K562 (cell line): ENCODE results near the gene ZNF202. TPM values are rescaled to one million over a fixed set of nuclear protein-coding genes. Genes with fewer than 3 reads are reported as not detected.
A peak's percentile ranks its signal among the peaks of the same experiment; 100 is the strongest.

Experiments used
- ATAC-seq: fragments of 200-7000 bp; cut with Tn5 transposase; 3 replicates; pipeline ENCODE4 v1.9.1; 2020; ENCODE audit warnings: moderate library complexity
- BruUV-seq: library from RNA; stranded (reverse); fragments of 400-500 nt; replicated peaks from 2 replicates; lab custom pipeline; 2021; lab: Mats Ljungman, UMichigan
- CTCF ChIA-PET: fragments of 300-600 bp; formaldehyde crosslinking; extraction: SDS; loops from one replicate; lab custom pipeline; 2021; ENCODE audit warnings: low intra/inter-chr PET ratio; lab: Yijun Ruan, JAX
- POLR2A ChIA-PET: fragments of 300-600, 350-650 bp; sonication (Branson Sonifier 250); formaldehyde crosslinking; extraction: SDS; loops from one replicate; lab custom pipeline; 2021; ENCODE audit warnings: antibody characterized with exemption, inconsistent platforms; lab: Yijun Ruan, JAX
- DNase-seq, 4 experiments: peaks; one replicate each; pipeline versions ENCODE4 v3.0.0 to v3.0.0-alpha.2; 2011 to 2018; ENCODE audit warnings: low spot score in 3 of 4, mixed read lengths in 3 of 4; ENCODE audit errors: extremely low read depth in 1 of 4
- FAIRE-seq: peaks from 2 replicates; lab custom pipeline; 2011; peaks lifted over from hg19 to GRCh38; lab: Jason Lieb, UNC
- H2AFZ ChIP-seq: 2 replicates; pipeline ENCODE4 v1.6.0; 2011; ENCODE audit warnings: low read depth, low read length, control low read depth, inconsistent platforms
- H3K27ac ChIP-seq: fragments of 200-600 bp; 3 replicates; pipeline ENCODE4 v1.8.0; 2011; ENCODE audit warnings: low read depth, mild to moderate bottlenecking, control low read depth, inconsistent platforms, low read length, moderate library complexity, mixed read lengths; ENCODE audit errors: extremely low read depth
- H3K27me3 ChIP-seq, 2 experiments: fragments of 300-600 bp in 1 of 2; 2 replicates in 1 of 2; 3 replicates in 1 of 2; pipeline versions ENCODE4 v1.6.0 to v1.8.0; 2011; ENCODE audit warnings: inconsistent platforms in 2 of 2, low read length in 2 of 2, mild to moderate bottlenecking in 1 of 2, mixed read lengths in 1 of 2, moderate library complexity in 1 of 2; ENCODE audit not compliant: control insufficient read depth in 2 of 2, insufficient read depth in 2 of 2
- H3K36me3 ChIP-seq: fragments of 300-600 bp; 3 replicates; pipeline ENCODE4 v1.8.0; 2011; ENCODE audit warnings: mild to moderate bottlenecking, low read length, inconsistent platforms; ENCODE audit not compliant: control insufficient read depth, insufficient read depth
- H3K4me1 ChIP-seq, 2 experiments: fragments of 200-600 bp in 1 of 2; replicated peaks in 1 of 2; 2 replicates in 1 of 2; 3 replicates in 1 of 2; pipeline versions ENCODE4 v1.5.1 to v1.8.0; 2011; ENCODE audit warnings: inconsistent platforms in 2 of 2, low read length in 2 of 2, mild to moderate bottlenecking in 1 of 2, mixed read lengths in 1 of 2, moderate library complexity in 1 of 2; ENCODE audit not compliant: control insufficient read depth in 2 of 2, insufficient read depth in 2 of 2
- H3K4me2 ChIP-seq: 2 replicates; pipeline ENCODE4 v1.6.1; 2011; ENCODE audit warnings: low read length, control low read depth, inconsistent platforms, mixed read lengths; ENCODE audit not compliant: insufficient read depth
- H3K4me3 ChIP-seq: fragments of 200-600 bp; sonication (generic), shearing (Covaris generic); 2 replicates; pipeline ENCODE4 v1.5.1; 2016; ENCODE audit warnings: control low read depth, inconsistent platforms
- H3K79me2 ChIP-seq: fragments of 200-600 bp; 3 replicates; pipeline ENCODE4 v1.8.0; 2011; ENCODE audit warnings: low read length, inconsistent platforms; ENCODE audit not compliant: control insufficient read depth, insufficient read depth
- H3K9ac ChIP-seq, 2 experiments: 2 replicates each; pipeline versions ENCODE4 v1.6.0 to v1.6.1; 2011; ENCODE audit warnings: low read depth in 2 of 2, low read length in 2 of 2, control low read depth in 1 of 2, inconsistent platforms in 1 of 2, mild to moderate bottlenecking in 1 of 2, mixed read lengths in 1 of 2; ENCODE audit not compliant: insufficient read depth in 1 of 2
- H3K9me1 ChIP-seq: one replicate; pipeline ENCODE4 v1.6.0; 2011; ENCODE audit warnings: inconsistent platforms, mild to moderate bottlenecking, low read length, moderate library complexity; ENCODE audit not compliant: control insufficient read depth, insufficient read depth
- H3K9me3 ChIP-seq: replicated peaks from 2 replicates; pipeline ENCODE4 v1.5.1; 2011; ENCODE audit warnings: low read depth, low read length, inconsistent platforms; ENCODE audit not compliant: control insufficient read depth, insufficient read depth
- H4K20me1 ChIP-seq: replicated peaks from 2 replicates; pipeline ENCODE4 v1.6.1; 2011; ENCODE audit warnings: low read length, inconsistent platforms, mixed read lengths; ENCODE audit not compliant: control insufficient read depth, insufficient read depth
- CBX2 ChIP-seq: fragments of 200-600 bp; sonication (generic); IDR thresholded peaks from one replicate; pipeline ENCODE4 v1.6.1; 2012; ENCODE audit warnings: mild to moderate bottlenecking, low read length, inconsistent platforms; ENCODE audit not compliant: insufficient read depth, poor library complexity, severe bottlenecking
- E2F1 ChIP-seq: sonication (generic); formaldehyde crosslinking; IDR thresholded peaks from 2 replicates; pipeline ENCODE4 v1.8.1; 2023; ENCODE audit warnings: mild to moderate bottlenecking, missing genetic modification reagents, moderate library complexity
- ID3 ChIP-seq, 2 experiments: fragments of 250-450 bp in 1 of 2; fragments of 450-650 bp in 1 of 2; sonication (Bioruptor Pico) in 1 of 2; IDR thresholded peaks; 2 replicates each; pipeline versions ENCODE4 v1.6.1 to v1.8.0; 2016 to 2021; ENCODE audit warnings: mild to moderate bottlenecking in 2 of 2, moderate library complexity in 2 of 2, missing compliant biosample characterization in 1 of 2, missing genetic modification characterization in 1 of 2
- PRDM10 ChIP-seq: fragments of 450-650 bp; IDR thresholded peaks from 2 replicates; pipeline ENCODE4 v1.6.1; 2018; ENCODE audit not compliant: partially characterized antibody
- SMAD3 ChIP-seq: fragments of 450-650 bp; formaldehyde crosslinking; conservative IDR thresholded peaks from 2 replicates; pipeline ENCODE4 v1.4.0; 2020; ENCODE audit warnings: mild to moderate bottlenecking
- ZBTB26 ChIP-seq: fragments of 450-650 bp; formaldehyde crosslinking; IDR thresholded peaks from 2 replicates; pipeline ENCODE4 v1.4.0; 2022; ENCODE audit warnings: missing genetic modification characterization
- WGBS: fragments of 100-300 bp; shearing (Covaris generic); methylation state at CpG from one replicate; pipeline ENCODE4 v1.1.6; 2016; ENCODE audit warnings: low coverage, mixed read lengths; ENCODE audit not compliant: insufficient coverage; ENCODE audit errors: missing lambda C conversion rate; 5-methylcytosine and 5-hydroxymethylcytosine counted together
- in situ Hi-C: fragments of 300-500 bp; cut with MboI; formaldehyde crosslinking; loops from 4 replicates; pipeline ENCODE4 v1.15.0; 2018; ENCODE audit warnings: inconsistent platforms, mixed read lengths
- intact Hi-C: fragments of 100-400 bp; cut with micrococcal nuclease; formaldehyde crosslinking; loops from 2 replicates; pipeline ENCODE4 v1.14.2; 2022
- polyA plus RNA-seq, 8 experiments: library from polyadenylated mRNA; depleted of rRNA in 4 of 8; stranded (reverse) in 5 of 8; unstranded in 3 of 8; fragments of >200 nt; fragmentation: Nextera tagmentation in 2 of 8; fragmentation: Illumina TruSeq in 1 of 8; extraction: Ambion mirVana in 2 of 8; extraction: Trizol in 1 of 8; gene quantifications; 2 replicates each; pipeline versions ENCODE4 v1.2.1 to v1.2.3, GENCODE V29; 2011 to 2014; ENCODE audit warnings: inconsistent platforms in 1 of 8, missing spikeins in 1 of 8
- total RNA-seq, 7 experiments: library from RNA; depleted of rRNA in 6 of 7; stranded (reverse); fragments of >200 nt in 6 of 7; fragmentation: Illumina TruSeq in 2 of 7; extraction: Trizol in 2 of 7; gene quantifications; 2 replicates each; pipeline versions ENCODE4 v1.2.1 to v1.2.3, GENCODE V29; 2011 to 2021; ENCODE audit warnings: low replicate concordance in 1 of 7

The ZNF202 gene
- total and polyA plus RNA-seq, 9 of the 15 experiments (the other 6 are each of a cell fraction or from before 2014, with no cell fraction given), result 2.3 to 18.7 (median 12.7) TPM

GRCh38 chr11:123778511-123778910 lies 37.1 kb upstream of the ZNF202 start:
- no peak overlapping the region for H3K4me2 ChIP-seq
- no peak overlapping the region for H2AFZ ChIP-seq
- no peak for TF ChIP-seq E2F1 (CRISPR knock-in tag)
- TF ChIP-seq, all 486 proteins: peak for 0
- POLR2A ChIA-PET, result no interaction called here
- 0% methylated on average over 1 of the region's 1 CpG for WGBS
- no peak for DNase-seq
- H3K36me3 ChIP-seq, result no peaks in the 10 kb centered on the region
- BruUV-seq, result no TSS peak
- no peaks in the 10 kb centered on the region for H3K4me1 ChIP-seq
- H3K27ac ChIP-seq, result no peak overlapping the region
- H4K20me1 ChIP-seq, result no peaks in the 10 kb centered on the region
- CTCF ChIA-PET, result no interaction called here
- H3K9ac ChIP-seq, result no peak overlapping the region
- H3K9me1 ChIP-seq, result no peaks in the 10 kb centered on the region
- in situ Hi-C loops (no loop called here), intact Hi-C loops (no loop called here)
- no peak overlapping the region for H3K4me3 ChIP-seq
- no peaks in the 10 kb centered on the region for H3K9me3 ChIP-seq
- ATAC-seq, result no peak
- no peak for FAIRE-seq
- no peaks in the 10 kb centered on the region for H3K27me3 ChIP-seq
- no peaks in the 10 kb centered on the region for H3K79me2 ChIP-seq

GRCh38 chr11:123775715-123776549 lies 34.5 kb upstream of the ZNF202 start:
- no peak for DNase-seq
- Histone ChIP-seq H3K27ac (no peak overlapping the region), H3K9ac (no peak overlapping the region), H3K4me3 (no peak overlapping the region), H3K4me2 (no peak overlapping the region), H4K20me1 (no peaks in the 10 kb centered on the region), H3K79me2 (no peaks in the 10 kb centered on the region), H3K27me3 (no peaks in the 10 kb centered on the region), H3K4me1 (no peaks in the 10 kb centered on the region), H2AFZ (no peak overlapping the region), H3K9me1 (no peaks in the 10 kb centered on the region), H3K36me3 (no peaks in the 10 kb centered on the region), H3K9me3 (no peaks in the 10 kb centered on the region)
- TF ChIP-seq SMAD3 (CRISPR knock-in tag), result no peak
- TF ChIP-seq PRDM10, result peak; percentile 87
- TF ChIP-seq ID3 (CRISPR knock-in tag; IDR thresholded peaks at IDR 0.05), result no peak
- TF ChIP-seq ID3 (tag; IDR thresholded peaks at IDR 0.05), result no peak
- TF ChIP-seq CBX2, result no peak
- TF ChIP-seq ZBTB26 (CRISPR knock-in tag), result no peak
- in situ Hi-C loops (no loop called here), intact Hi-C loops (no loop called here)
- ATAC-seq, result no peak
- CTCF ChIA-PET, result no interaction called here
- no TSS peak for BruUV-seq
- no peak for FAIRE-seq
- POLR2A ChIA-PET, result no interaction called here
- 0% methylated on average over 4 of the region's 4 CpGs for WGBS
